GM18517 (cell line): ENCODE measurements around the gene CD3D.

Source experiments
- ATAC-seq: cut with Tn5 transposase; IDR thresholded peaks from one replicate; pipeline ENCODE4 v1.9.1; 2021; ENCODE audit warnings: mild to moderate bottlenecking, moderate library complexity; ENCODE audit not compliant: unreplicated experiment

Gene CD3D

DNA sequence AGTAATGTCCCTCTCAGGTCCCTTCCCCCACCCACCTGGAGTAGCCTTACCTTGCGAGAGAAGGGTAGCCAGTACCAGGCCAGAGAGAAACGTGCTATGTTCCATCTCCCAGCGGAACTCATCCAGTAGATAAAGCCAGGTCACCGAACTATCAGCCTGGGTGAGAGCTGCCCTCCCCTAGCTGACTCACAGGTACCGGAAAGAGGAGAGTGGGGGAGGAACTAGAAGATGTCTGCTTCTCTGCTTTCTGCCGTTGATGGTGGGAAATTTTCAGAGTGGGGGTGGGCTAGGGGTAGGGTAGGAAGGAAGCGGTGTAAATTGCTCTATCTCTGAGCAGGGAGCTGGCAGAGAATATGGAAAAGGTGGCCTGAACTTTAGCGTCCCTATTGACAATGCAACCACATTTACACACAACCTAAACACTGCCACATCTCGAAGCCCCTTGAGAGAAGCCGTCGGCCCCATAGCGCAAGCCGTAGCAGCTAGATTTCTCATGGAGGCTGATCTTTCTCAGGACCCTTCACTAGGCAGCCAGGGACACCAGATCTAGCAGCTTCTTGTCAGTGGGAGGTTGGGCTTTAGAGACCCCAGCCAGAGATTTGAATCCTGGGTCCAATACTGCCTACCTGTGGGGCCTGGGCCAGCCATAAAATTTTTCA is at the start of gene CD3D:
TSS of gene CD3D (minus strand) at position 203 of the 659 bp plus-strand sequence. CDS start at position 105, 98 bp downstream.
- no peak for ATAC-seq

GRCh38 chr11:118383657-118384056 is 41.2 kb upstream of the CD3D start:
- ATAC-seq: no peak

DNA sequence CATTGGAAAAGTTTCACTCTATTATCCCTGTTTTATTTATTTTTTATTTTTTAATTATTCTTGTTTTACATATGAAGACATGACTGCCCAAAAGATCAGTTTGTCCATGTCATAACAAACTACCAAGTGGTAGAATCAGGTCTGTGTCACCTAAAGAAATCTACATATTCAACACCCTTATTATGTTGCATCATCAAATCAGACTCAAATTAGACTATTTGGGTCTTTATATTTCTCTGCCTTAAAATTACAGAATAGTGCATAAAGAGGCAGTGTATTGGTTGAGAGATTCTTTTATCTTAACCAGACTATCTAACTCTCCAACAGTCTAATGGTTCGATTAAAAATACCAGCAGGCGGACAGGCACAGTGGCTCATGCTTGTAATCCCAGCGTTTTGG is 40.4 kb upstream of the CD3D start:
- ATAC-seq: no peak

GRCh38 chr11:118380571-118380970 is 38.1 kb upstream of the CD3D start:
- no peak for ATAC-seq

GRCh38 chr11:118379497-118379896 is 37.0 kb upstream of the CD3D start:
- no peak for ATAC-seq

- ATAC-seq: no peak
Measured at GRCh38 chr11:118375978-118376377, 33.5 kb upstream of the CD3D start.

- no peak for ATAC-seq
Measured at GRCh38 chr11:118374729-118375128, 32.2 kb upstream of the CD3D start.

DNA sequence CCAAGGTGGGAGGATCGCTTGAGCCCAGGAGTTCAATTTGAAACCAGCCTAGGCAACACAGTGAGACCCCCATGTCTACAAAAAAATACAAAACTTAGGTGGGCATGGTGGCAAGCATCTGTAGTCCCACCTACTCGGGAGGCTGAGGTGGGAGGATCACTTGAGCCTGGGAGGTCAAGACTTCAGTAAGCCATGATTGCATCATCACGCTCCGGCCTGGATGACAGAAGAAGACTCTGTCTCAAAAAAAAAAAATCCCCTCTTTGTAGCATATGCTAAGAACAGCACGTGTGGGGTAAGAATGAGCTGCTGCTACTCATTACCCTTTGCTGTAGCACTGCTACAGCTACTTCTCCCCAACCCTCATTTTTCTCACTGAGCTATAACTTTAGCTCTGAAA is 31.4 kb upstream of the CD3D start:
- ATAC-seq: no peak

DNA sequence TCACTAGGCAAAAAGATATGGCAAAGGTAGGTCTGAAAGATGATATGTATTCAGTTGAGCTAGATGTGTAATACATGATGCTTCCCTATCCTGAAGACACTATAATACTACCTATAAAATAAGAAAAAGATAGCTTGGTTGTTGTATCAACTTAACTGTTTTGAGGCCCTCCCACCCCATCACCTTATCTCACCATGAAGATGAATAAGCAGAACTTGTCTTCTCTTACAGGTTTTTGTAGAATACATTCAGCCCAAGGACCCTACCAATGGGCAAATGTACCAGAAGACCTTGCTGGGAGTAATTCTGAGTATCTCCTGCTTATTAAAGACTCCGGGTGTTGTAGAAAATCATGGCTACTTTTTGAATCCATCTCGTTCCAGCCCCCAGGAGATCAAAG is 30.8 kb upstream of the CD3D start:
- no peak for ATAC-seq

- no peak for ATAC-seq
Measured at GRCh38 chr11:118370774-118371173, 28.3 kb upstream of the CD3D start.

- ATAC-seq: no peak
Measured at GRCh38 chr11:118366287-118366686, 23.8 kb upstream of the CD3D start.

- no peak for ATAC-seq
Measured at GRCh38 chr11:118364956-118365615, 22.6 kb upstream of the CD3D start.

- peak; percentile 89 for ATAC-seq
Measured at GRCh38 chr11:118359295-118359958, 16.9 kb upstream of the CD3D start, which contains the start of gene UBE4A. TSS of gene UBE4A (plus strand) at chr11:118359600. CDS start at chr11:118365081, 5,481 bp downstream.

- no peak for ATAC-seq
Measured at GRCh38 chr11:118358071-118358470, 15.6 kb upstream of the CD3D start.

GRCh38 chr11:118353084-118353710 is 10.7 kb upstream of the CD3D start:
- ATAC-seq: no peak

DNA sequence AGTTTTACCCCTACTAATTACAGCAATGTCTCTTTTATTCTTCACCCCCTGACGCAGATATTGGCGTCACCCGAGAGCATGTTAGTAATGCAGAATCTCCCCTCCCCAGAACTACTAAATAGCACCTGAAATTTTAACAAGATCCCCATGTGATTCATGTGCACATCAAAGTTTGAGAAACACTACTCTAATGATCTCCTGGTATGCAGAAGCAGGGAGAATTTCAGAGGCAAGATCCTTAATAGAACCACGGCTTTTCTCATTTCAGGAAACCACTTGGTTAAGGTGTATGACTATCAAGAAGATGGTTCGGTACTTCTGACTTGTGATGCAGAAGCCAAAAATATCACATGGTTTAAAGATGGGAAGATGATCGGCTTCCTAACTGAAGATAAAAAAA is 7.0 kb upstream of the CD3D start:
- no peak for ATAC-seq

DNA sequence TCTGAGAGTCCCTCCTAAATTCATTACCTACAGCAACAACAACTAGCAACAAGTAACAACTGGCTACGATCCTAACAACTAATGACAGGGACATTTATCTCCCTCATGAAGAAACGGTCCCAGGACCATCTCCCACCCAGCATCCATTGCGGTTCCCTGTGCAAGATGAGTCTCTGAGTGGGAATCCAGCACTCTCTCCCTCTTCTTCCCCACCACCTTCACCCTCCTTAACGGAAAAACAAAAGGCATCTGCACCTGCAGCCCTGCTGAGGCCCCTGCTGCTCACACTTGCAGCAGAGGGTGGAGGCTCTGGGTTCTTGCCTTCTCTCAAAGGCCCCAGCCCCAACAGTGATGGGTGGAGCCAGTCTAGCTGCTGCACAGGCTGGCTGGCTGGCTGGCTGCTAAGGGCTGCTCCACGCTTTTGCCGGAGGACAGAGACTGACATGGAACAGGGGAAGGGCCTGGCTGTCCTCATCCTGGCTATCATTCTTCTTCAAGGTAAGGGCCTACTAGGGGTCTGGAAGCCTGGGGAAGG is 1.5 kb upstream of the CD3D start, which contains the start of gene CD3G:
TSS of gene CD3G (plus strand) at position 364 of the 535 bp plus-strand sequence. CDS start at position 444, 80 bp downstream.
- ATAC-seq: no peak

DNA sequence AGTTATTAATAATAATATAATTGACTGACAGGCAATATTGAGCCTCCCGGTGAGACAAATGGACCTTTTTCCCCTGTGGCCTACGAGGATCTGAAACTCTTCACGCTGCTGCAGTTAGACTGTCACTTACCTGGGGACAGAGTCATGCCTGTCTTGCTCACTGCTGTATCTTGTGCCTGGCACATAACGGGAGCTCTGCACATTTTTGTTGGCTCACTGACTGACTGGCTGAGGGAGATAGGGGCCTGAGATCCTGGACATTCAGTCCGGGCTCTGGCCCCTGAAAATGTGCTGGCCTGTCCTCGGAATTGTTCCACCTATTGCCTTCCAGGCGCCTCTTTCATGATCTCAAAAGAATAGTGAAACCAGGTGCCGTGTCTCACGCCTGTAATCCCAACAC is 743 bp upstream of the CD3D start:
- ATAC-seq: no peak

DNA sequence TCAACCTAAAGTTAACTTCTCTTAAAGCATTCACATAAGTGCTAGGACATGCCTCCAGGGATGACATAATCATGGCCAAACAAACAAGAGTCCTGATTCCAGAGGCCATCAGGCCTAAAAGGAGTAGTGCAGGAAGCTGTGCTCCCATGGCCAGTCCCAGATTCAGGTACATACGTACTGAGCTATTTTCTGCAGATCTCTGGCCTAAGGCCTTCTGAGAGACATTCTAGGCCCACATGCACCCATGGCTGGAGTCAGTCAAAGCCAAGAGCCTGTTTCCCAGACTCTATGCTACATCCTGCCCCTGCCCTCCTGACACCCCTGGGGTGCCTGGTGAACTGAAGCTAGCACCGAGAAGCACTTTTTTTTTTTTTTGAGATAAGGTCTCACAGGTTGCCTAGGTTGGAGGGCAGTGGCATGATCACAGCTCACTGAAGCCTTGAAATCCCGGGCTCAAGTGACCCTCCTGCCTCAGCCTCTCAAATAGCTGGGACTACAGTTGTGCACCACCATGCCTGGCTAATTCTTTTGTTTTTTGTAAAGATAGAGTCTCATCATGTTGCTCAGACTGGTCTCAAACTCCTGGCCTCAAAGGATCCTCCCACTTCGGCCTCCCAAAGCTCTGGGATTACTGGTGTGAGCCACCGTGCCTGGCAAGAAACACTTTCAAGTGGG is 553 bp downstream of the CD3D start:
- no peak for ATAC-seq

DNA sequence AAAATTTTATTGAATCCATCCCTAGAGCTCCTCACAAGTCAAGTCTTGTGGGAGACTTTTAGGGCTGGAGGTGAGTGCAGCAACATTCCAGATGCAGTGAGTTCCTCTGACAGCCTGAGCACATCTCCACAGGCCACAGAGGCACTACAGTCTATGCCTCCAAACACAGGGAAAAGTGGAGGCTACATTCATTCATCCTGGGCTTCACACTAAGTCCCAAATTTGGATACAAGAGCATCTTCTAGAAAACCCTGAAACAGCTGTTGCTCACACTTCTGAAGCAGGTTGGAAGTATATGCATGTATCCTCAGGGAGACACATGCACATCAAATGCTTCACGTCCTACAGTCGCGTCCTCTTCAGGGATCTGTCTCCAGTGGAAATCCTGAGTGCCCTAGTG is 1.2 kb downstream of the CD3D start:
- no peak for ATAC-seq

DNA sequence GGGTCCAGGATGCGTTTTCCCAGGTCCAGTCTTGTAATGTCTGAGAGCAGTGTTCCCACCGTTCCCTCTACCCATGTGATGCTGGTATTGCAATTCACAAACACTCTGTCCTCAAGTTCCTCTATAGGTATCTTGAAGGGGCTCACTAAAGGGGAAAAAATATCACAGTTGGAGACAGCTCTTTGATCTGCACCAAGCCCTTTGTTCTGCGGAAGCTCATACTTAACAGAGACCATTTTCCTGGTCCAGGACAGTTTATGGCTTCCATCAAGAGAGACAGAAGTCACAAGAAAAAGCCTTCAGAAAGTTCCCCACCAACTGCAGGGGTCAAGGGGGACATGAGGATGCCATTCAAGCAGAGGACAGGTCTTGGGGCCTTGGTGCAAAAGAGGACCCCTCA is 2.1 kb downstream of the CD3D start:
- ATAC-seq: no peak
